Endothelial cell (in vitro differentiated cells): Measurements from ENCODE around the gene SNCAIP. TPM values are rescaled to one million over a fixed set of nuclear protein-coding genes. Genes with fewer than 3 reads are reported as not detected.

Source experiments
- DNase-seq: peaks from one replicate; pipeline ENCODE4 v3.0.0; 2021; ENCODE audit warnings: low spot score
- H3K27ac Mint-ChIP-seq: one replicate; pipeline ENCODE4 v1.8.0; 2021; ENCODE audit warnings: mixed read lengths, inconsistent platforms; ENCODE audit not compliant: unreplicated experiment
- H3K27me3 Mint-ChIP-seq: one replicate; pipeline ENCODE4 v1.8.0; 2021; ENCODE audit warnings: mild to moderate bottlenecking, moderate library complexity, mixed read lengths, inconsistent platforms; ENCODE audit not compliant: unreplicated experiment
- H3K36me3 Mint-ChIP-seq: one replicate; pipeline ENCODE4 v1.8.0; 2021; ENCODE audit warnings: mild to moderate bottlenecking, low read depth, mixed read lengths, inconsistent platforms; ENCODE audit not compliant: unreplicated experiment
- H3K4me1 Mint-ChIP-seq: one replicate; pipeline ENCODE4 v1.8.0; 2021; ENCODE audit warnings: mild to moderate bottlenecking, mixed read lengths, inconsistent platforms; ENCODE audit not compliant: unreplicated experiment
- H3K4me3 Mint-ChIP-seq: one replicate; pipeline ENCODE4 v1.8.0; 2021; ENCODE audit warnings: mild to moderate bottlenecking, mixed read lengths, inconsistent platforms; ENCODE audit not compliant: unreplicated experiment
- H3K9me3 Mint-ChIP-seq: one replicate; pipeline ENCODE4 v1.8.0; 2021; ENCODE audit warnings: mixed read lengths, inconsistent platforms; ENCODE audit not compliant: unreplicated experiment
- total RNA-seq: library from RNA; stranded (reverse); fragmentation: NEBNext Ultra II Directional; extraction: Animal tissue kit (Norgen Biotek cat#: 25700); gene quantifications from one replicate; pipeline ENCODE4 v1.2.1, GENCODE V29; 2021; ENCODE audit not compliant: unreplicated experiment
- TF ChIP-seq, protein P1 (sequence below): fragments of 200-600 bp; sonication (generic); IDR thresholded peaks from one replicate; pipeline ENCODE4 v1.5.0; 2021; ENCODE audit warnings: antibody characterized with exemption; ENCODE audit not compliant: unreplicated experiment

The SNCAIP gene
- total RNA-seq, 1 donor from 2014 or later, result 254 TPM

DNA sequence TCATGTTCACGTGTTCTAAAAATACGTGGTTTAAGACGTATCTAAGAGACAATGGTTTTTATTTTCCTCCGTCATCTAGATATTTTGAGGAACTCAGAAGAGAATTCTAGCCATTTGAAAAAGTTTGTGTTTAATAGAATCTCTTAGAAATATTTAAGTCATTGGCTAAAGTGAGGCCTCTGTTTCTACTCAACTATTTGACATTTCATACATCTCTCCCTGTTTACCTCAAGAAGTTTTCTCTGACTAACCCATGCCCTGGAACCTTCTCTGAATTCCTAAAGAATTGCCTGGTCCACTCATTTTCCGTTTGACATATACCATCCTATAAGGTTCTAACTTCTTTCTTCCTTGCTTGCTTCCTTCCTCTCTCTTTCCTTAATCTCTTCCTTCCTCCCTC lies 178.7 kb downstream of the SNCAIP start:
- DNase-seq, result no peak
- H3K9me3 Mint-ChIP-seq, result no peaks in the 10 kb centered on the region
- no peak overlapping the region for H3K4me3 Mint-ChIP-seq
- H3K36me3 Mint-ChIP-seq, result no peaks in the 10 kb centered on the region
- H3K4me1 Mint-ChIP-seq, result peaks cover 5% of the 10 kb centered on the region
- H3K27ac Mint-ChIP-seq, result no peak overlapping the region
- TF ChIP-seq, protein P1, sequence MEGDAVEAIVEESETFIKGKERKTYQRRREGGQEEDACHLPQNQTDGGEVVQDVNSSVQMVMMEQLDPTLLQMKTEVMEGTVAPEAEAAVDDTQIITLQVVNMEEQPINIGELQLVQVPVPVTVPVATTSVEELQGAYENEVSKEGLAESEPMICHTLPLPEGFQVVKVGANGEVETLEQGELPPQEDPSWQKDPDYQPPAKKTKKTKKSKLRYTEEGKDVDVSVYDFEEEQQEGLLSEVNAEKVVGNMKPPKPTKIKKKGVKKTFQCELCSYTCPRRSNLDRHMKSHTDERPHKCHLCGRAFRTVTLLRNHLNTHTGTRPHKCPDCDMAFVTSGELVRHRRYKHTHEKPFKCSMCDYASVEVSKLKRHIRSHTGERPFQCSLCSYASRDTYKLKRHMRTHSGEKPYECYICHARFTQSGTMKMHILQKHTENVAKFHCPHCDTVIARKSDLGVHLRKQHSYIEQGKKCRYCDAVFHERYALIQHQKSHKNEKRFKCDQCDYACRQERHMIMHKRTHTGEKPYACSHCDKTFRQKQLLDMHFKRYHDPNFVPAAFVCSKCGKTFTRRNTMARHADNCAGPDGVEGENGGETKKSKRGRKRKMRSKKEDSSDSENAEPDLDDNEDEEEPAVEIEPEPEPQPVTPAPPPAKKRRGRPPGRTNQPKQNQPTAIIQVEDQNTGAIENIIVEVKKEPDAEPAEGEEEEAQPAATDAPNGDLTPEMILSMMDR, result no peak
- peaks cover 4% of the 10 kb centered on the region for H3K27me3 Mint-ChIP-seq

GRCh38 chr5:122492675-122493074 lies 180.6 kb downstream of the SNCAIP start:
- Mint-ChIP-seq H3K4me3 (no peak overlapping the region), H3K36me3 (no peaks in the 10 kb centered on the region), H3K4me1 (peaks cover 5% of the 10 kb centered on the region), H3K27me3 (peaks cover 4% of the 10 kb centered on the region), H3K9me3 (no peaks in the 10 kb centered on the region), H3K27ac (no peak overlapping the region)
- no peak for DNase-seq
- TF ChIP-seq, protein P1, result no peak

GRCh38 chr5:122493091-122494021 lies 181.3 kb downstream of the SNCAIP start:
- H3K27ac Mint-ChIP-seq, result no peak overlapping the region
- no peaks in the 10 kb centered on the region for H3K36me3 Mint-ChIP-seq
- H3K9me3 Mint-ChIP-seq, result no peaks in the 10 kb centered on the region
- TF ChIP-seq, protein P1, result no peak
- no peak overlapping the region for H3K4me3 Mint-ChIP-seq
- H3K27me3 Mint-ChIP-seq, result peaks cover 4% of the 10 kb centered on the region
- no peak for DNase-seq
- H3K4me1 Mint-ChIP-seq, result peaks cover 5% of the 10 kb centered on the region

- DNase-seq, result no peak
- TF ChIP-seq, protein P1, result no peak
- H3K4me1 Mint-ChIP-seq, result peaks cover 5% of the 10 kb centered on the region
- no peak overlapping the region for H3K27ac Mint-ChIP-seq
- peaks cover 4% of the 10 kb centered on the region for H3K27me3 Mint-ChIP-seq
- no peak overlapping the region for H3K4me3 Mint-ChIP-seq
- H3K36me3 Mint-ChIP-seq, result no peaks in the 10 kb centered on the region
- H3K9me3 Mint-ChIP-seq, result no peaks in the 10 kb centered on the region
Observed at GRCh38 chr5:122494109-122494508, 182.1 kb downstream of the SNCAIP start.

GRCh38 chr5:122498163-122498562 lies 186.1 kb downstream of the SNCAIP start:
- peak; percentile 24 for DNase-seq
- Mint-ChIP-seq H3K9me3 (no peaks in the 10 kb centered on the region), H3K4me1 (peaks cover 7% of the 10 kb centered on the region), H3K4me3 (no peak overlapping the region), H3K27me3 (peaks cover 2% of the 10 kb centered on the region), H3K27ac (no peak overlapping the region), H3K36me3 (no peaks in the 10 kb centered on the region)
- TF ChIP-seq, protein P1, result no peak
